NCI-H128 (cell line): ENCODE measurements around the gene ROPN1B.

Experiments
- DNase-seq: peaks from one replicate; lab custom pipeline; 2025; ENCODE audit not compliant: unreplicated experiment; lab: John Stamatoyannopoulos, UW

The ROPN1B gene

DNA sequence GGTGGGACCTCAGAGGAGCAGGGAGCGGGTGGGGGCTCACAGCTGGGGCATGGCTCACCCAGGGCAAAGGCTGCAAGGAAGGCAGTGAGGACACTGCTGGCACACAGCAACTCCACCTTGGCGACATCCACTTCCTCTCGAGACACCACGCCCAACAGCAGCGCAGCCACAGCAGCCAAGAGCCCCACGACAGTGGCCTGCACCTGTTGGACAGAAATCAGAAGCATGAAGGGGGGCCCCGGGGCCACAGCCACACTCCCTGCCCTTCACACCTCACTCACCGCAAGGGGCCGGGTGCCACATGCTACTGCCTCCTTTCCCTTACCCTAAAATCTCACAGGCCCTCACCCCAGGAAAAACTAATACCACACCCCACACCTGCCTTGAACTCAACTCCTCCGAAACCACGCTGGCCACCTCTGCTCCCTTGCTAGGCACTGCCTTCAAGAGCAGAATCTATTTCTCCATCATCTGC, 57.3 kb downstream of the ROPN1B start:
- DNase-seq = no peak

GRCh38 chr3:126026761-126027160, 57.8 kb downstream of the ROPN1B start:
- no peak for DNase-seq

- DNase-seq = no peak
Observed at GRCh38 chr3:126028096-126028495, 59.1 kb downstream of the ROPN1B start.

DNA sequence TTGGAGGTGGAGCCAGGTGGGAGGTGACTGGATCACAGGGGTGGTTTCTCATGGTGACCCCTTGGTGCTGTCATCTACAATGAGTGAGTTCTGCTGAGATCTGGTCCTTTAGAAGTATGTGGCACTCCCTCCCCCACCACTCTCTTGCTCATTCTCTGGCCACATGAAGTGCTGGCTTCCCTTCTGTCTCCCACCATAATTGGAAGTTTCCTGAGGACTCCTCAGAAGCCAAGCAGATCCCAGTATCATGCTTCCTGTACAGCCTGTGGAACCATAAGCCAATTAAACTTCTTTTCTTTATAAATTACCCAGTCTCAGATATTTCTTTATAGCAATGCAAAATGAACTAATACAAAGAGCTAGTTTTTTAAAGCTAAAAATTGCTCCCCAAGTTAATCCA, 60.3 kb downstream of the ROPN1B start:
- no peak for DNase-seq

DNA sequence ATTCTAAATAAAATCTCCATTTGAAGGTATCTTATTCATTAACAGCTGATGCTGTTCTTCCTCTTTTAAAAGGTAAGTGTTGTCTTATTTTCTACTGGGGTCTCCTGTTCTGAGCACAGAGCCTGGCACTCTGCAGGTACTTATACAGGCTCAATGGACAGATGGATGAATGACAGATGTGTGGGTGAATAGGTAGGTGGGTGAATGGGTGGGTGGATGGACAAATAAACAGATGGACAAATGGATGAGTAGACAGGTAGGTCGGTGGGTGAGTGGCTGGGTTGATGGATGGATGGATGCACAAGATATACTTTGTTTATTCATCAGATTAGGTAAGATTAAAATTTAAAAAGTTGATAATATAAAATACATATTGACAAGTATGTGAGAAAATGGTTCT, 61.5 kb downstream of the ROPN1B start:
- no peak for DNase-seq

DNA sequence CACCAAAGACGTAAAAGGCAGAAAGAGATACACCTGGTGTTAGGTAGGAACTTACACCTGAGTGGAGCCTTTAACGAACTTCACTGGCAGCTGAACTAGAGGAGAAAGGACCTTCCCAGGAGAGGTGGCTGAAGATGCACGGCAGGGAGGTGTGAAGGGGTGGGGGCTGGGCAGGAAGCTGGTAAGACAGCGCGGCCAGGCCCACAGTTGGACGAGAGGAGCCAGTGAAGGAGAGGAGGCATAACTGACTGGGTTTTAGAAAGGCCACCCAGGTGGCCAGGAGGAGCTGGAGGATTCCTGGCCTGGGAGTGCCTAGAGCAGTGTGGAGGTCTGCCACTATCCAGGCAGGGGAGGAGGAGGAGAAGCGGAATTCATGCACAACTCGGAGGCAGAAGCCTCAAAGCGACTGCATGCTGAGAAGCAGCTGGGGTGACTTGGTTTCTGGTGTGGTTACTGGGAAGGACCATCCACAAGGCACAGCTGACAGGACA, 63.0 kb downstream of the ROPN1B start:
- no peak for DNase-seq
